ENCODE results near the gene SLC1A5.
"Not testable (repeated sequence)": the region's sequence is repeated elsewhere in the genome, so short reads cannot be mapped to it uniquely, and the experiment has no call there.

Gene SLC1A5

GRCh38 chr19:46768746-46769145, 19.6 kb downstream of the SLC1A5 start:
- DNase-seq (ENCODE audit: low spot score): not testable (repeated sequence)

GRCh38 chr19:46766569-46767317, 21.7 kb downstream of the SLC1A5 start:
- DNase-seq (ENCODE audit: low spot score): no peak

GRCh38 chr19:46764817-46765291, 23.5 kb downstream of the SLC1A5 start:
- DNase-seq (ENCODE audit: low spot score): no peak

GRCh38 chr19:46762245-46762890, 26.0 kb downstream of the SLC1A5 start:
- no peak for DNase-seq (ENCODE audit: low spot score)

GRCh38 chr19:46761418-46761831, 27.0 kb downstream of the SLC1A5 start:
- DNase-seq (ENCODE audit: low spot score): no peak

GRCh38 chr19:46760897-46761296, 27.5 kb downstream of the SLC1A5 start:
- not testable (repeated sequence) for DNase-seq (ENCODE audit: low spot score)

- no peak for DNase-seq (ENCODE audit: low spot score)
These were observed 28.0 kb downstream of the SLC1A5 start for GRCh38 chr19:46760363-46760762.

GRCh38 chr19:46759817-46760333, 28.5 kb downstream of the SLC1A5 start:
- DNase-seq (ENCODE audit: low spot score): peak; percentile 93

GRCh38 chr19:46759206-46759605, 29.2 kb downstream of the SLC1A5 start:
- DNase-seq (ENCODE audit: low spot score): no peak

- DNase-seq (ENCODE audit: low spot score): no peak
These were observed 31.9 kb downstream of the SLC1A5 start for GRCh38 chr19:46756544-46756888.

- DNase-seq (ENCODE audit: low spot score): no peak
These were observed 32.4 kb downstream of the SLC1A5 start for GRCh38 chr19:46755853-46756543.

- DNase-seq (ENCODE audit: low spot score): peak; percentile 36
These were observed 33.1 kb downstream of the SLC1A5 start for GRCh38 chr19:46755077-46755852.

GRCh38 chr19:46753420-46754155, 34.8 kb downstream of the SLC1A5 start:
- peak; percentile 56 for DNase-seq (ENCODE audit: low spot score)

- DNase-seq (ENCODE audit: low spot score): peak; percentile 67
These were observed 39.9 kb downstream of the SLC1A5 start for GRCh38 chr19:46748325-46749109.

GRCh38 chr19:46746281-46747057, 41.9 kb downstream of the SLC1A5 start, which contains the start of gene STRN4:
STRN4 (minus strand) TSS chr19:46746450; CDS start chr19:46746430, 20 bp downstream.
- peak; percentile 100 for DNase-seq (ENCODE audit: low spot score)

- DNase-seq (ENCODE audit: low spot score): peak; percentile 74
These were observed 42.7 kb downstream of the SLC1A5 start, which contains the start of gene FKRP for GRCh38 chr19:46745521-46746280. FKRP (plus strand) TSS chr19:46746057; CDS start chr19:46755451, 9,394 bp downstream.

- DNase-seq (ENCODE audit: low spot score): no peak
These were observed 43.4 kb downstream of the SLC1A5 start for GRCh38 chr19:46745030-46745429.

- DNase-seq (ENCODE audit: low spot score): no peak
These were observed 44.2 kb downstream of the SLC1A5 start for GRCh38 chr19:46744005-46744691.
